GM19043 (cell line): ENCODE measurements around the gene IRF1.

Source experiments
- ATAC-seq: cut with Tn5 transposase; IDR thresholded peaks from one replicate; pipeline ENCODE4 v1.9.1; 2021; ENCODE audit warnings: low read depth; ENCODE audit not compliant: unreplicated experiment

Gene IRF1

DNA sequence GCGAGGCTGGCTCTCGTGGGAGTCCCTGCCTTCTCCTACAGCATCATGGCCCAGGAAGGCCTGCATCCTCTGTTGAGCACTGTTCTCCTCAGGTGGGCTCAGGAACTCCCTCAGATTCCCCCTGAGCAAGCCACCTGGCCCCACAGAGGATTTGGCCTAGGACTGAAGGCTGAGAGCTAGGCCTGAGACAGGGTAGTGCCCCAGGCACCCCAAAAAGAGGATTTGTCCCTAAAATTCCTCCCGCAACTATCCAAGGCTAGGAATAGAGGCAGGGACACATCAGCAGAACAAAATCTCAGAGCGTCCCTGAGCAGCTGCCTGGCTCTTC lies 11.0 kb upstream of the IRF1 start:
- no peak for ATAC-seq

DNA sequence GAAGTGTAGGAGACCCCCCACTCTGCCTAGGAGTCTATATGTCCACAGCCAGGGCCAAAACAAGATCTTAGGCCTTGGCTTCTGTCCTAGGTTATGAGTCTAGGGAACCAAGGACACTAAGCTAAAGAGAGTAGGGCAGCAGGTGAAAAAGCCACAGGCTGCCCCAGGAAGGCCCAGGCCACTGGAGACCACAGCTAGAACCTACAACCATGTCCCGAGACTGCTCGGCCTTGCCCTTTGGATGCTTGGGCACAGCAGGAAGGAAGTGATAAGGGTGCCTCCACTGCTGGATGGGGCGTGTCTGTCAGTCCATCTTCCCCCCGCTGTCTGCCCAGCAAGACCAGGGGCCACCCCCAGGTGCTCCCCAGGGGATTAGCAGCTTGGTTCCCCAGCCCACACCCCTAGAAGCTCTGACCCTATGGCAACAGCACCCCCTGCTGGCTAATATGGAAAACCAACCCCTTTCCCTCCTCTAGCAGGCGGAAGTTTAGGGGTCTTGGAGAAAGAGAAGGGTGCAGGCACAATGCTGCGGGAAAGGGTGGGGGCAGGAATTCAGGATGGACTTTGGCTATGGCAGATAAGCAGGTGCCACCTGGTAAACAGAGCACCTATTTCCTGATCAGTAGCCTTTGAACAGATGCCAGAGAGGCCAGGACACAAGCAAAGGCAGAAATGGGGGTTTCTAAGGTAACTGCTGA lies 10.5 kb upstream of the IRF1 start:
- peak; percentile 34 for ATAC-seq

DNA sequence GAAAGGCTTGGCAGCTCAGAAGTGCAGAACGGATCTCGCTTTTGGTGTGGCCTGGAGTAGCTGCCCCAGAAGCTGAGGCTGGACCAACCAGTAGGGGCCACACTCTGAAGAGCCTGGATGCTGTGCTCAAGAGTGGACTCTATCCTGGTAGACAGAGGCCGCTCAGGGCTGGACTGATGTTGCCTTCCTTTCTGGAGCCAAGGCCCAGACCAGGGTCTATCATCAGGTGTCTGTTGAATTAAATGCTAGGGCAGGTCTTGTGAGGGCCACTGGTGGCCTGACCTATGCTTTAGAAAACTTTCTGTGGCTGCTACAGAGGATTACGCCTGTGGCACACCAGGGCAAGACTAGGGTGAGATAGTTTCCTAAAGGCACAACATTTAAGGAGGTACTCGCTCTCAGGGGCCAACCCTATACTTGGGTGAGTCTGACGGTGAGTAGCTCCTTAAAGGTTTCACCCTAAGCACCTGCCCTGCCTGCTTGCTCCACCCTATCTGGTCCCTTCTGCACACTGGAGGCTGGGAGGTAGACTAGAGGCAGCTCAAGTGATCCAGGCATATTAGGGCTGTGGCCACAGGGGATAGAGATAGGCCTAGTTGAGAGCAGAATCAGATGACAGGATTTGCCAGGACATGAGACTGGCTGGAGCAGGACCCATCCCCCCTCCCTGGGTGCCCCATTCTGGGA lies 9.8 kb upstream of the IRF1 start:
- no peak for ATAC-seq

DNA sequence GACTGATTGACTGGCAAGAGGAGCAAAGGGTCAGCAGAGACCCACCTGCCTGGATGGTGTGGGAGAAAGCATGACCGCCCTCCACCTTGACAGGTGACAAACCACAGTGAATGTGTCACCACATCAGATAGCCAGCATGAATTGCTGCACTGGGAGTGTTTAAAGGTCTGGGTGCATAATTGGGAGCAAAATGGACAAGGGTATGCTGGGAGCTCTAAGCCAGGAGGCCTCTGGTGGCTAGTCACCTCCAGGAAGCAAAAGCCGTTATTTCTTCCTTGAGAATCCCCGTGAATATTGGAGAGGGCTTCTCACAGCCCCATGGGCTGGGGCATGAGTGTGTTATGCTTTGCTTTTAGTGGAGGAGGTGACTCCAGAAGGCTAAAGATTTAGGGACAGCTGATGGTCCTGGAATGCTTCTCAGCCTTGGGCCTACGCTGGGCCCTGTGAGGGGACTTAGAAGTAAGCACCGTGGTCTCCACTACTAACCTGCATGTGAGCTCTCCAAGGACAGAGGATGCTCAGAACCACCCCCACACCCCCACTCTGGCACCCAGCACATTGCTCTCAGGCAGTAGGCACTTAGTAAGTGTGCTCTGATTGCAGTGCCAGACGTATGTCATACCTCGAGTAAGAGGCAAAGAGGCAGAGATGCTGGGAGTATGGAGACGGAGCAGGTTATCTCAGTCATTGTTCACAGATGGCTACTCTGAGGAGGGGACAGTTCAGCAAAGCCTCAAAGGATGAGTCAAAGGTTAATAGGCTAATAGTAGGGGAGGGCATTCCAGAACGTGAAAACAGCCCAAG lies 9.1 kb upstream of the IRF1 start:
- no peak for ATAC-seq

DNA sequence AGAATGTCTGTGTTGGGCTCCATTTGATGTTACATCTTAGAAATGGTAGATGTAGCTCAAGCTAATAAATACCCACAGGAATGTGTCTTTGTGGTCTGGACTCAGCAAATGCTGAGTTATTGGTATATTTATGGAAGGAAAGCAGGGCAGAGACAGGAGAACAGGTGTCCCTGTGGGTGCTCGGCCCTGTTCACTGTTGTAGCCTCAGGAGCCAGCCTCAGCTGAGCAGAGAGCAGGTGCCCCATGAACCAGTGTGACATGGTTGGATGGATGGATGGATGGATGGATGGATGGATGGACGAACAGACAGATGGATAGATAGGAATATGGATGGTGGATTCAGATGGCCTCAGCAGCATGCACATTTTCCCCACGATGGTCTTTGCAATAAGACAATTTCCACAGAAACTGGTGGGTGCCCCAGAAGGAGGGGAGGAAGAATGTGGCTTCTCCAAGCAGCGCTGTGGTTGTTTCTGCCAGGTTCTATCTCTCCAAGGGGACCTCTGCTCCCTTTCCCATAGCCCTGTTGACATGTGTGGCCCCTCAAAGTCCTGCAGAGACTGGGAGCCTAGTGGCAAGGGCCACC lies 8.2 kb upstream of the IRF1 start:
- ATAC-seq, result no peak

DNA sequence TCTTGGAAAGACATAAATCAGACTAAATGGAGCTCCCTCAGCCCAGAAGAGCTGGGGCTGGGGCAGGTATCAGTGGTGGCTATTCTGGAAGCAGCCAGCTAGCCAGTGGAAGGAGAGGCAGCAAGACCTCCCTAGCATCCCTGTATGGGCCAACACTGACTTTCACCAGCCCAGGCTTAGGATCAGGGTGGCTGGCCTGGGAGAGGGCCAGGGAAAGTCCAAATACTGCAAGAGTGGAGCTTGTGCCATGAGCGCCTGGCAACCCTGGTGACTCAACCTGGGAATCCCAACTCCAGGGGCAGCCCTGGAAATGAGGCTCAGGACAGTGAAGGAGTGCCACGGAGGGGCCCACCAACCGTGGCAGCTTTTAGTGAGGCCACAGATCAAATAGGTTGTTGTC lies 7.6 kb upstream of the IRF1 start:
- no peak for ATAC-seq

DNA sequence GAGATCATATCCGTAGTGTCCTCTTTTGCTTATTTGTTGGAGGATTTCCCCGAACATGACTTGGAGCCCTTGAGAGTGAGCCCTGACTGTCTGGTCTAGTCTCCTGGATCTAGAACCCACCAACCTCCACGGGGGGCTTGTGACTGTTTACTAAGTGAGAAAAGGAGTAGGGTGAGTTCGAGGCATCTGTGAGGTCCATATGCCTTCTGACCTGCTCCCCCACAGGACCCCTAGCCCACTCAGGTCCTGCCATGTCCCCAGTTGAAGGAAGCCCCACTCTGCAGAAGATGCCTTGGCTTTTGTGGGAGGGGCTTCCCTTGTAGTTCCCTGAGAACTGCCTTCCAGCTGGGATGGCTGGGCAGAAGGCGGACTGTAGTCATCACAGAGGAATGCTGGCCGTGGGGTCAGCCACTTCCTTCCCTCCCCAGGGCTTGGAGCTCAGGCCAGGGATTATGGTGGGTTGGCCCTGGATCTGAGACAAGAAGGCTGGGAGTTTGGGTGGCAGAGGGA lies 7.0 kb upstream of the IRF1 start:
- no peak for ATAC-seq

DNA sequence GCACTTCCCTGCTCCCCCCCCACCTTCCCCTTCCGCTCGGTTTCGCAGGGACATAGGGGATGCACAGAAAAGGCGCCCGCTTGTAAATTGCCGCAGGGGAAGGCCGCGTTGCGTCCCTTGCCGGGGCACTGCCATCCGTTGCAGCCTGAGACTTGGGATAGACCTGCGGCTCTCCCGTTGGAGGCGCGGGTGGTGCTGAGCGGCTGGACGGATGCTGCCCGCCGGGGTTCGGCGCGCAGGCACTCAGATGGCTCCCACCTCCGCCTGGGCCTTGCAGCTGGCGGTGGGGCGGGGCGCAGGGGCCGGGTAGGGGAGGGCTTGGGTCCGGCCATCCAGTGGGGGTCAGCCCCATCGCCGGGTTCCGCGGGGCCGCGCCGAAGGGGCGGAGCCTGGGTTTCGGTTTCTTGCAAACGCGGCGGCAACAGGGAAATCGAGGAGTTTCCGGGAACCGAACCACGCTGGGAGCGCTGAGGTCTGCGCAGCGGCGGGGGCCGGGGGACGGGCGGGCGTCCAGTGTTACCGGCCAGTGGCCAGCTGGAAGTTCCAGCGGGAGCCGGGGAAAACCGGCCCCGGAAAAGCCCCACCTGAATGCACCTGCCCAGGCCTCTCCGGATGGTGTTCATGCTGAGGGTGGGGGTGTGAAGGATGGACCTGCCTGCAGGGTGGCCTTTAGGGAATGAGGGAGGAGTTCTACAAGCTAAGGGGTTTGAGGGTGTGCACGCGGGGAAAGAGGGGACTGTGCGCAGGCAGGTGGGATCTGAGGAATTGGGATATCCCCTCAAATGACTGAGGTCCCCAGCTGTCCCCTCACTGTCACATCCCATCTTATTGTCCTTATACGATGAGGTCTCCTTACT lies 6.3 kb upstream of the IRF1 start:
- peak; percentile 46 for ATAC-seq

DNA sequence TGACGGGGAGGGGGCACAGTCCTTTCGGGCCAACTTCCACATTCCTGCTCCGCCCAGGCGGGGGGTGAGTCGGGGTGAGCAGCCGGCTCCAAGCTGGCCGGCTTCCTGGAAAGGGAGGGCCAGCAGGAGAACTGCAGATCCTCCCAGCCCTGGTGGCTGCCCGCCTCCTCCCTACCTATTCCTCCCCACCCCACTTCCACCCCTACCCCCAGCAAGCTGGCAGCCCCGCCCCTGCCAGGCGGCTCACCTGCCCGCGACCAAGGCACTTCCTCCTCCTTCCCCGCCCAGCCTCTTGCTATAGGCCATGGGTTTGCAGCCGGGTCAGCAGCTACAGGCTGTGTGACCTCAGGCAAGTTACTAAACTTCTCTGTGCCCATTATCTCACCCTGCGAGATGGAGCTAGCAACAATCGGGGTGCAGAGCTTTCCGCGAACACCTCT lies 5.6 kb upstream of the IRF1 start:
- ATAC-seq, result peak; percentile 37

DNA sequence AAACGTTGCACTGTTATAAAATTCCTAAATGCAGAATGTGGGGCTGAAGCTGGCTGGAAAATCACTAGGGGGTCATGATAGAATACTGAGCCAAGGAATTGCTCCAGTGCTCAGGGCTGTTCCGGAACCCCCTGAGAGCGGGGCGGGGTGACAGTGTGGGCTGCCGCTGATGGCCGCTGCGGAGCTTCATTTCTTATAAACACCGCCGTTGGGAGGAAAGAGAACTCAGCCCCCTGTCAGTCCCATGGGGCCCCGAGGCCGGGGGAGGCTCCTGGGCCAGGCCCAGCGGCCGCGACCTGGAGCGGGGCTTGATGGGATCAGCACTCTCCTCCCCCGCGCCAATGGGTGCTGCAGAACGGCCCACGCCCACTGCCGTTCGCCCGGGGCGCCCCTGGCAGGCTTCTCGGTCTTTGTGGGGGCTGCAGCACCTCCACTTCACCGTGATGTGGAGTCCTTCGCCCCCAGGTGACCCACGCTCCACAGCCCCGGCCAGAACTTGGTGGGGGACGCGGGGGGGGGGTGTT lies 5.2 kb upstream of the IRF1 start:
- peak; percentile 29 for ATAC-seq

DNA sequence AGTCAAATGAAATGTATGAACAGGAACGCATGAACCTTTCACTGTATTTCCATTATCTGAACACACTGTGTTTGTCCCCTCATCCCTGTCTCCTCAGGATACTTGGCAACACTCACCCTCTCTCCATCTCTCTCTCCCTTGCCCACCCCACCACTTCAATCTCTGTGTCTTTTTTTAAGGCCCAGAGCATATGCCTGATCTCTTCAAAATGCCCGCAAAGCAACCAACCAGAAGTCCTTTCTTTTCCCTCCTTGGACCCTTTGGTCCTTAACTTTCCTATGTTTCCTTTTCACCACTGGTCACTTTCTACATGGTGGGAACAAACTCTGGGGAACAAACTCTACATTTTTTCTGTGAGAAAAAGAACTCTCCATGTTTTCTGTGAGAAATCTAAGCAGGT lies 3.2 kb upstream of the IRF1 start:
- ATAC-seq, result no peak

DNA sequence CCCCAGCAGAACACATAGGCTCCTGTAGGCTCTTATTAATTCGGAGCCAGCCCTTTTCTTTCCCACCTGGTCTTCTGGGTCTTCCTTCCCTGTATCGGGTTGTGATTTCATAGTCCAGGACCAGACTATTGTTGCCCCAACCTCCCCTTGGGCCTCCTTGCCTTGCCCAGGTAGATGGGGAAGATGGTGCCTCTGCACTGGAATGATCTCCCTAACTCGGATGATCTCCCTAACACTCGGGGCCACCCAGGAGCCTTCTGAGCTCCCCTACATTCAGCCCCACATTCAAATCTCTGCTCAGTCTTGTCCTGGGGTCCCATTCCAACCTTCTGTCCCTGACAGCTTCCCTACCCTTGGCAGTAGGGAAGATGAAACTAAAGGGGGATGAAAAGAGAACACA lies 2.7 kb upstream of the IRF1 start:
- no peak for ATAC-seq

DNA sequence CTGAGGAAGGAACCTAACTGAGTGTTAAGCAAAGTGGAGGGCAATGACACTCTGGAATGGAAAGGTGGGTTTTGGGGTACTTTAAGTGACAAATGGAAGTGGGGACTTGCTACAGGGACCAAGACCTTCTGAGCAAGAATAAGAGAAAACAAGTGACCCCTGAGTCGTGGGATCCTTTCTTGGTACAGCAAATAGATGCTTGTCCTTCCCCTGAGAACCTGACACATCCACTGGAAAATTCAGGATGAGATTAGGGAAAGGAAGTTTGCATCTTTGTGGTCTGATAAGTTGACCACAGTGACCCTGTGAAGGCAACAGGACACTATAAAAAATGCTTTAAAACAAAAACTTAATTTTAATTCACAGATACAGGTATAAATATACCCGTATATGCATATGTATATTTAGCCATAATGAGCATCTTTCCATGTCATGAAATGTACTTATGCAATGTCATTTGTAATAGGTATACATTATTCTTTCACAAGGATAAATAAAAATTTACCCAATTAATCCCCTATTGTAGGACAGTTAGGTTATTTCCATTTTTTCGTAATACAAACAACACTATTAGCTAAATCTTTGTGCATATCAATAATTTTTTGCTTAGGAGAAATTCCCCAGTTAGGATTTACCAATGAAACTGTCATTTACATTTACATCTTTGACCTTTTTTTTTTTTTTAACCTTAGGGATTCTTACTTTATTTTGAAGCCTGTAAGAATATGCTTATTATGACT lies 2.0 kb upstream of the IRF1 start:
- ATAC-seq, result no peak

DNA sequence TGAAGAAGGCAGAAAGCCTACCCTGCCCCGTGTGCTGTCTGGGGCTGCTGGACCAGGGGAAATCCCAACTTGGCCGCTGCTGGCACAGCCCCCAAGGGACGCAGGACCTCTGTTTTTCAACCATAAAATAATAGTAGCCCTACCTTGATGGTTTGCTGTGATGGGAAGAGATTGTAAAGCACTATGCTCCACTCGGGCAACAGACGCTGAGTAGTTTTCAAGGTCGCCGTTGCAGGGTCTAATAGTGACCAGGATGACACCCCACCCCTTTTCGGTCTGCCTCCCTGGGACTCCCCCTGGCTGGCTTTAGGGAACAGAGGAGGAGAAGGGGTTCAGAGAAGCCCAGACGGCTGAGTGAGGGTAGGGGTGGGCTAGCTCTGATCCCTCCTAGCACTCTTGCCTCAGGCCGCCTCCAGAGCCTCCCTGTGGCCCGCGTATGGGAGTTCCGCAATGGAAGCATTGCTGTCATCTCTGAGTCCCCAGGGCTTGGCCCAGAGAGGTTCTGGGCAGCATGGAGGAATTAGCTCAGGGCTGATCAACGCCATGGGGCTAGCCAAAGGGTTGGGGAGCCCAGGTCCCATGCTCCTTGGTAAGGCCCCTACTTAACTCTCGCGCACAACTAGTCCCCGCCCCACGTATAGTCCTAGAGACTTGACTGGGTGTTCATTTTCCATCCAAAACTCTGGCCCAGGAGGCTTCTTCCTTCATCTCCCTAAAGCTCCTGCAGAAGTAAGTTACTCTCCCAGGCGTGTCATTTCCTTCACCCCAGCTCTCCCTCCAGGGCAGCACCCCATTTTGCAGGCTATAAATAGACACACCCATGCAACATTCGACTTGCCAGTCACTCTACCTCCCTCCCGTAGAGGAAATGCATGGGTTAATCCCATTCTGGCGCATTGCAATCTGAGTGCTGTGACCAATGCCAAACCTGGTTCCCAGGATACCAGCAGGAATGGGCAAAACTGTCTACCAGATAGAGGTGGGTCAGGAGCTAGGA lies 1.1 kb upstream of the IRF1 start:
- ATAC-seq, result no peak

DNA sequence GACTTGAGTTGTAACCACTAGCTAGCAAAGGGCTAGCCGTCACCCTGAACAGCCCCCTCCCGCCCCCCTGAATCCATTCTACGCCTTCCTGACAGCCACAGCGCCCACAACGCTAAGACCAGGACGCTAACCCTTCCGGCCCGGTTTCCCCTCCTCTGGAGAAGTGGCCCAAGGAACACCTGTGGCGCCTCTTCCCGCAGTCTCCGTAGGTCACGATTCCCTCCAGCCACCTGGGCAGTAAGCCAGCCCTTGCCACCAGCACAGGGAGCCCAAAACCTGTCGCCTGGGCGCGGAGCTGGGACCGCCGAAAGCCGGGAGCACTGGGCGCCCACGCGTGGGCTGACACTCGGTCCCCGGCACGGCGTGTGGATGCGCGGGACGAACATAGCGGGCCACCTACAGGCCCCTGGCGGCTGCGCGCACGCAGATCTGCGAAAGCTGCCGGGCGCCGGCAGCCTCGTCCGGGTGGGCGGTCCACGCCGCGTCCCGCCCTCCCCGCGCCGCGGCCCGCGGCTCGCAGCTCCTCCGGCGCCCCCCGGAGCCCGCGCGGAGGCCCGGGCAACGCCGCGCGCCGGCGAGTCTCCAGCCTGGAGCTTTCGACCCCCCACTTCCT lies 596 bp downstream of the IRF1 start:
- ATAC-seq, result peak; percentile 12

DNA sequence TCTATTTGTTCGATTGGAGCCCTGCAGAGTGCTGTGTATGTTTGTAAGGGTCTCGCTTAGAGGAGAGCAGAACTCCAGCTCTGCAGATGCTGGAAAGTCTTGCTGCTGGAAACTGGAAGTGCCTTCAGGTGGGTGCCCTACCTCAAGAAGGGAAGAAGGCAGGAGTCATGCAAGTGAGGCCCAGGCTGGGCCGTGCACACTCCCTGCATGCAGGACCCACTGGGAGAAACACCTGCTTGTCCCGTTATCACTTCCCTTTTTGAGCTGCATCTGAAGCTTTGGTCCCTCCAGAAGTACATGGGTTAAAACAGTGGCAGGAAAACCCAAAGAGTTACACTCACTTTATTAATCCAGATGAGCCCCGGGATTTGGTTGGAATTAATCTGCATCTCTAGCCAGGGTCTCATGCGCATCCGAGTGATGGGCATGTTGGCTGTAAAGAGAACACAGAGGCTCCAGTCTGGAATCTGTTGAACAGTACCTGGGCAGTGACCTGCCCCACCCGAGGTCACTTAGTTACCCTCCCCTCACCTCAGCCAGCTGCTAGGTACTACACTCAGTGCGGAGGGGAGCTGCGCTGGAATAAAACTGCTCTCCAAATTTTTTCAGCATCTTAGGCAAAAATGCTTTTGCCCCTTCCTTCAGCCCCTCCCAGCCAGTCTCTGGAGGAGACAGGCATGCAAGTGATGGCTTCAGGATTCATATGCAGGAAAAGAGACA lies 1.4 kb downstream of the IRF1 start:
- no peak for ATAC-seq

DNA sequence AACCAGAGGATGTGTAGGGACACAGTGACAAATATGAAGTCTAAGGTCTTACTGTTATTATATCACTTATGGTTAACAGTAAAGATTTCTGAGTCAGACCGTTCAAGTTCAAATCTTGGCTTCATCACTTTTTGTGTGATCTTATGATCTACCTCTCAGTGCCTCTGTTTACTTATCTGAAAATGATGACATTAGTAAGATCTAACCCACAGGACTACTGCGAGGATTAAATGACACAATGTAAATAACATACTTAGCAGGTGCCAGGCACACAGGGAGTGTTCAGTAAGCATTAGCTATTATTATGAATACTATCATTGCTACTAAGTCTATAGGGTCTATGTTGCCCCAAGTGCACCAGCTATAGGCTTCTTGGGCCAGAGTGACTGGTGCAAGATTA lies 2.0 kb downstream of the IRF1 start:
- ATAC-seq, result no peak
